NCI-H1694 treated with DMSO at 0.1 percent for 48 hours (cell line): ENCODE results near the gene ATXN3.
"Not testable (repeated sequence)": the region's sequence is repeated elsewhere in the genome, so short reads cannot be mapped to it uniquely, and the experiment has no call there.

ENCODE experiments used
- DNase-seq: peaks from one replicate; lab custom pipeline; 2025; lab: John Stamatoyannopoulos, UW

Gene ATXN3

DNA sequence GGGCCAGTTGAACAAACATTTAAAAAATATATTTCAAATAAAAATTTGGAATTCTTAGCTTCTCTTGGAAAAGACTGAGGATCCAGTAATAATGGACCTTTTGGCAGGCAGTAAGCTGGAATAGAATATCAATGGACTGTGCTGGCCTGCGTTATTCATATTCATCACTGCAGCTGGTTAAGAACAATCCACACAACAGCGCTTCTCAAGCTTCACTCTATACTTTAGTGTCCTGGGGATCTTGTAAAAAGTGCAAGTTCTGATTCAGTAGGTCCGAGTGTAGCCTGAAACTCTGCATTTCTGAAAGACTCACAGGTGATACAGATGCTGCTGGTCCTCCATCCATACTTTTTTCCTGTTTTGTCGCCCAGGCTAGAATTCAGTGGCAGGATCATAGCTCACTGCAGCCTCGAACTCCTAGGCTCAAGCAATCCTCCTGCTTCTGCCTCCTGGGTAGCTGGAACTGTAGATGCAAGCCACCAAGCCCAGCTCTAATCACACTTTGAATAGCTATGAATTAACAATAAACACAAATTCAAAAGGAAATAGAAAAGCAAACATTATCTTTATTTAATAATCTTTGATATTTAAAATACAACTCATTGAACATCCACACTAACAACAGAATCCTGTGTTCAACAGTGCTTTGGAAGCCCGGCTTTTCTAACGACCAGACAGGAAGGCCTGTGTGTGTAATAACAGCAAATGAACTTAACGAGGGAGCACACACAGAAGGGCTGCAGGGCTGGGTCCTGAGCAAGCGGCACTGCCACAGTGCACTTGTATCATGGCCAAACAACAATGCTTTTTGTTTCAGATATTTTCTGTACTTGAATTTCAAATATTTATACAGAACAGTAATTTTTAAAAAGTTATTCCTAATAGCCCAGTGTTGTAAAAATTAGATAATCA, 48.1 kb downstream of the ATXN3 start:
- no peak for DNase-seq

DNA sequence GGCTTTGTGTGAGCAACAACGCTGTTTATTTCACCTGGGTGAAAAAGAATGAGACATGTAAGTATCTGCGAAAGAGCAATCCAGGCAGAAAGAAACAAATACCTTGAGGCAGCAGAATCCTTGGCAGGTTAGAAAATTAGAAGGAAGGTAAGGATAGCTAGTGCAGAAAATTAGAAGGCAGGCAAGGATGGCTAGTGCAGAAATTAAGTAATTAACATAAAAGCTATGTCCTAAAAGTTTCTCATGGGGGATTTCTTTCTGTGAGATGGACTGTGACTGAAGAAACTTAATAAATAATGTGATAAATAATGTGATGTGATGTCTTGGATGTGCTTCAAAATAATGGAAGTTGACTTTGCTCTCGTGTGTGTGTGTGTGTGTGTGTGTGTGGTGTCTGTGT, 56.6 kb downstream of the ATXN3 start:
- no peak for DNase-seq

DNA sequence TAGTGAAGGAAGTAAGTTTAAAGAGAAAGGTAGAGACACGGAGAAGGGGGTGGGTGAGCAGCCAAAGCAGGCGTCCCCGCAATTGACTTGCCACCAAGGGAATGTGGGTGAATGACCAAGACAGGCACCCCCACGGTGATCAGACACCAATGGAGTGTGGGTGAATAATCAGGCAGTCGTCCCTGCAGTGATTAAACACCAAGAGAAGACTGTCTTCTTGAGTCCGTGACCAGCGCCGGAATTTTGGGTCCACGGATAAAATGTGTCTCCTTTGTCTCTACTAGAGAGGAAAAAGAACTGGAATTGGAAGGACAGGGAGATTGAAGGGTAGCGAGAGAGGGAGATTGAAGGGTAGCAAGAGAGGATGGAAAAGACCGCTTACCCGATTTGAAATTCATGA, 57.2 kb downstream of the ATXN3 start:
- not testable (repeated sequence) for DNase-seq

DNA sequence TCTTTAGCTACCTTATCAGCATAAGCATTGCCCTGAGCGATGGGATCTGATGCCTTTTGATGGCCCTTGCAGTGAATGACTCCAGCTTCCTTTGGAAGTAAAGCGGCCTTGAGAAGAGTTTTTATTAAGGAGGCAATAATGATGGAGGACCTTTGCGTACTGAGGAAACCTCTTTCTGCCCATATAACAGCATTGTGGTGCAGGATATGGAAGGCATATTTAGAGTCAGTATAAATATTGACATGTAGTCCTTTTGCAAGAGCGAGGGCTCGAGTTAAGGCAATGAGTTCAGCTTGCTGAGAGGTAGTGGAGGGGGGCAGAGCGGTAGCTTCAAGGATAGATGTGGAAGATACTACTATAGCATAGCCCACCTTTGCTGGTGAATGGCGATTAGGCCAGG, 60.5 kb downstream of the ATXN3 start:
- DNase-seq = not testable (repeated sequence)

DNA sequence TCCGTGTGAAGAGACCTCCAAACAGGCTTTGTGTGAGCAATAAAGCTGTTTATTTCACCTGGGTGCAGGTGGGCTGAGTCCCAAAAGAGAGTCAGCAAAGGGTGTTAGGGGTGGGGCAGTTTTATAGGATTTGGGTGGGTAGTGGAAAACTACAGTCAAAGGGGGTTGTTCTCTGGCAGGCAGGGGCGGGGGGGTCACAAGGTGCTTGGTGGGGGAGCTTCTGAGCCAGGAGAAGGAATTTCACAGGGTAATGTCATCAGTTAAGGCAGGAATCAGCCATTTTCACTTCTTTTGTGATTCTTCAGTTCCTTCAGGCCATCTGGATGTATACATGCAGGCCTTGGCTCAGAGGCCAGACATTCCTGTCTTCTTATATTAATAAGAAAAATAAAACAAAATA, 64.6 kb downstream of the ATXN3 start:
- DNase-seq = not testable (repeated sequence)

DNA sequence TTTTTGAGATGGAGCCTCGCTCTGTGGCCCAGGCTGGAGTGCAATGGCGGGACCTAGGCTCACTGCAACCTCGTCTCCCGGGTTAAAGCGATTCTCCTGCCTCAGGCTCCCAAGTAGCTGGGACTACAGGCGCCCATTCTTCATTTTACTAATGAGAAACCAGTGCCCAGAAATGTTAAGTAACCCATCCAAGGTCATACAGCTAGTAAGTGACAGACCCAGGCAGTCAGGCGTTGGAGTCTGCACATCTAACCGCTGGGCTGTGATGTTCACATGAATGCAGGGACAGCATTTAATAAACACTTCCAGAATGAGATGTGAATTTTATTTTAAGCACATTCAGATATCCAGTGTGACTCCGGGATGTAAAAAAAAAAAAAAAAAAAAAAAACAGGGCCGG, 65.2 kb downstream of the ATXN3 start:
- DNase-seq = no peak

DNA sequence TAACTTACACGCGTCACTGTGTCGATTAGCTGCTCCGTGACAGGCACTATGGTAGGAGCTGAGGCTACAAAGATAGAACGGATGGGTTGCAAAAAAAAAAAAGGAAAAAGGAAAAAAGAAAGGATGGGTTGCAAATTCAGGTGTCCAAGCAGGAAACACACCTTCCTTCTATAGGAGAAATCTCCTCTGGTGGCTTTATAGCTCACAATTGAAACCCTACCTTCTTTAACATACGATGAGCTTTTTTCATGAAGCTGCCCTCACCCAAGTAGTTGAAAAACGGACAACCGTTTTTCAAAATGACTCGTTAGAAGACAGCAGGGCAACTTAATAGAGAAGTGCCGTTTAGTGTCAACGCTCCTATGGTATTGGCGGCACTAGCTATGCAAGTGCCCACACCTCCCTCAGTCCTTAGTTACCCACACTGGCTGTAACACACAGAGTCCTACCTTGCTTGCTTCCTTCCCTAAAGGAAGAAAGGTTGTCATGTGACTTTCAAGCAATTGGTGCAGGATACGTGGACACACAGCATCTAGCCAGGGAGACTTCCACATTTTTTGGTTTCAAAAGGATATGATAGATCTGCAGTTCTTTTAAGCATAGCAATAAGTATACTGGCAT, 65.8 kb downstream of the ATXN3 start:
- DNase-seq = peak; percentile 44

DNA sequence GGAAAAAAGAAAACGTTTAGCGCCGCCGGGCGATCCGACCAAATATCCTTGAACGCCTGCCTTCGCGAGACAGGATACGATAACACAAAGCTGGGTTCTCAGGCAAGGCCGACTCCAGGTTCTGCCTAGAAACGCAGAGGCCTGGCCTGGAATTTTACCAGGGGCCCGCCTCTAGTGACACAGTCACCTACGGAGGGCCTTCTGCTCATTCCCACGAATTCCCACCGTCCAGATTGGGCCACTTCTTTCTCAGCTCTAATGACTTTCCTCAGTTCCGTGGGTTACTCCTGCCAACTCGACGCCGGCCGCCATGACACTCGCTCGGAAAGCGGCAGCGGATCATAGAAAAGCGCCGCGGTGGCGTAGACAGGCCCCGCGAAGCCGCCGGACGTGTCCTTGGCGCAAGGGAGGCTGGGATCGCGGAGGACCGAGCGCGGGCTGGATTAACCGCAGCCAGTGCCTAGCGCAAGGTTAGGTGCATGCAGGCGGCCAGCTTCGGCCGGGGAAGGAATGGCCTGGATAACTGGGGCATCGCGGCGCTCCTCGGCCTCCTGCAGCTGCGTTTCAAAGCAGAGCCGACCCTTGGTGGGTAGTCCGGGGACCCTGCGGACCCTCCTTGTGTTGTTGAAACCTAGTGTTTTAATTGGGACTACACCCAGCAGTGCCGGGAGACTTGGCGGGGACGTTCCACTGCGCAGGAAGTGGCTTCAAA, 66.5 kb downstream of the ATXN3 start, which contains the start of gene TRIP11:
TSS of gene TRIP11 (minus strand) at position 341 of the 712 bp plus-strand sequence. CDS start 374 bp downstream, outside the sequence.
- peak; percentile 95 for DNase-seq

DNA sequence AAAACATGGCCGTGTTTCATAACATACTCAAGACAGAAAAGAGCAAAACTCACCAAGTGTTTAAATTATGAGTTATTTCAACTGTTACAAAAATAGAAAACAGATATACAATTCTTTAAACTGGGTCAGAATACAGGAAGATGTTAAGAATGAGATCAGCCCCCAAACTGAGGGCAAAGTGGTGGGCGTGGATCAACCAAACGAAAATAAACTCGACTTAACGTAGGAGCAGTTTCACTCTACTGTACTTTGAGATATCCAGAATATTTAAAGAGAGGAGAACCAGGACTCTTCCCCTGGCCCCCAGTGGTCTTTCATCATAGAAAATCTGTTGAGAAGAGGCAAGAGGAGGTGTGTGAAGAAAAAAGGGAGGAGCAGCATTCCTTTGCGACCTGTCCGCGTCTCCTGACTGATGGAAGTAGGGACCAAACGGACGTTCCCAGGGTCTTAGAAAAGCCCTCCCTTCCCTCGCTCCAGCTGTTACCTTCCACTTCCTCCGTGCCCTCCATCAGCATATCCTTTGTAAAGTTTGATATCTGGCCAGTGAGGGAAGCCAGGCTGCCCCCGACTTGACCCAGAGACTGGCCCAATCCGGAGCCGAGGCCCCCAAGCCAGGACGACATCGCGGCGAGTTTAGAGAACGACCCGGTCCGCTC, 67.2 kb downstream of the ATXN3 start:
- peak; percentile 76 for DNase-seq

DNA sequence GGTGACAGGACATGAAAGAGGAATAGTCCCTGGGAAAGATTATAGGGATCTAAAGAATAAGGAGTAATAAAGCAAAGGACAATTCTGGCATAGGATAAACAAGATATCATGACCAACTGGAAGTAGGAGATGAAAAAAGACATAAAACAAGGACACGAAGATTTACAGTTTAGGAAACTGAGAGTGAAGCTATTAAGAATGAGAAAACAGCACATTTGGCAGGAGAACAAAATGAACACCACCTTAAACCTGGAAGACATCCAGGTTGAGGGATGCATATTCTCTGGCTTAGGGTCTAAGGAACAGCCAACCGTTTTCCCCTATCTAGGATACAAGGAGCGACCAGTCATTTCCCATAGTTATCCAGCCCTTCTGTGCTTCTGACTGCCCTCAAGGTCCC, 68.4 kb downstream of the ATXN3 start:
- no peak for DNase-seq

DNA sequence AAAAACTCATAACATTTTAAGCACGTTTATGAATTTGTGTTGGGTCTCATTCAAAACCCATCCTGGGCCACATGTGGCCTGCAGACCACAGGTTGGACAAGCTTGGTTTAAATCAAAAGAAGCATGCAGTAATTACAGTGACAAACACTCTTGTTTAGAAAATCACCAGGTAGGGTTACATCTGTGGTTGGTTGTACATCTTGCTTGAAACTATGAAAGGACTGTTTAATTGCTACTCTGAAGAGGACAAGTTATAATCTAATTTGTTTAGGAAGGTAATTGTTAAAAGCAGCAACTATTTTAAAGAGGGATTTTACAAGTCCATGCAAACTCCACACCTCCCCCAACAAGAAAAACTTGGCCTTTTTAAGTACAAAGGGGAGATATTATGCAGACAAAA, 70.5 kb downstream of the ATXN3 start:
- no peak for DNase-seq

DNA sequence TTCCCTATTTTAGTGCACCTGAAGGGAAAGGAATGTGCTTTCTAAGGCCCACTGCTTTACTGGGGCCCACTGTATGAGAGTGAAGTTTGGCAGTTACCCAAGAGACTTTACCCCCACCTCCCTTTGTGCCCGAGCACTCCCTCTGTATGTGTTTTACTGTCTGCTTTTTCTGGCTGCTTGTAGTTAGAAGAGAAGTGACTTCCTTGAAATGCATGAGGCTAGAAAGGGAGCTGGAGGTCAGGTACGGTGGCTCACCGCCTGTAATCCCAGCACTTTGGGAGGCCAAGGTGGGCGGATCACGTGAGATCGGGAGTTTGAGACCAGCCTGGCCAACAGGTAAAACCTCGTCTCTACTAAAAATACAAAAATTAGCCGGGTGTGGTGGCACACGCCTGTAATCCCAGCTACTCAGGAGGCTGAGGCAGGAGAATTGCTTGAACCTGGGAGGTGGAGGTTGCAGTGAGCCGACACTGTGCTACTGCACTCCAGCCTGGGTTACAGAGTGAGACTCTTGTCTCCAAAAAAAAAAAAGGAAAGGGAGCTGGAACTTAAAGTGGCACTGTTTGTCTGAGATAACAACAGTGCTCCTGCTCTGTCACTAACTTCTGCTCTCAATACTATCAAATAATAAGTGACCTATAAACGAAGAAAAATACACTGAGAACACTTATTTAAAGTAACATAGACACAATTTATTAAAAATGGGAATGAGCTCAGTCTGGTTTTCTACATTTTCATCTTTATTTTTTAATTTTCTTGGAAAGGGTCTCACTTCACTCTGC, 72.3 kb downstream of the ATXN3 start:
- DNase-seq = no peak

DNA sequence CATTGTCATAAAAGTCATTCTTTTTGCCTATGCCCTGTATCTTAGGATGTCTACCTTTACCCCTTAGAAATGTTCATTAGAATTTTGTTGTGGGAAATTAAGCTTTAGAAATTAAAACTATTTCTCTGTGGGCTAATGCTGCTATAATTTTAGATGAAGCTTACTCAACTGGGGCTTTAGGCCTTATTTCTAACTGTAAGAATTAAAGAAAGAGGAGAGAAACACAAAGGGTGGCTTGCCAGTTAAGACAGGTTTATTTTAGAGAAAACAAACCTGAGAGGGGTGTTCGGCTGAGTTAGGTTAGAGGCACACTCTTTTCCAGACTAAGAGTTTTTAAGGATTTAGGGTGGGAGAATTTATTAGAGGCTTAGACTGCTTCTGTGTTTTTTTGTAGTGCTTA, 72.9 kb downstream of the ATXN3 start:
- DNase-seq = no peak

DNA sequence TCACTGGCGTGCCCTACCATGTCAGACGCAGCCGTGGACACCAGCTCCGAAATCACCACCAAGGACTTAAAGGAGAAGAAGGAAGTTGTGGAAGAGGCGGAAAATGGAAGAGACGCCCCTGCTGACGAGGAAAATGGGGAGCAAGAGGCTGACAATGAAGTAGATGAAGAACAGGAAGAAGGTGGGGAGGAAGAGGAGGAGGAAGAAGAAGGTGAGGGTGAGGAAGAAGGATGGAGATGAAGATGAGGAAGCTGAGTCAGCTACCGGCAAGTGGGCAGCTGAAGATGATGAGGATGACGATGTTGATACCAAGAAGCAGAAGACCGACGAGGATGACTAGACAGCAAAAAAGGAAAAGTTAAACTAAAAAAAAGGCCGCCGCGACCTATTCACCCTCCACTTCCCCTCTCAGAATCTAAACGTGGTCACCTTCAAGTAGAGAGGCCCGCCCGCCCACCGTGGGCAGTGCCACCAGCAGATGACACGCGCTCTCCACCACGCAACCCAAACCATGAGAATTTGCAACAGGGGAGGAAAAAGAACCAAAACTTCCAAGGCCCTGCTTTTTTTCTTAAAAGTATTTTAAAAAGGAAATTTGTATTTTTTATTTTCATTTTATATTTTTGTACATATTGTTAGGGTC, 79.7 kb downstream of the ATXN3 start:
- no peak for DNase-seq

DNA sequence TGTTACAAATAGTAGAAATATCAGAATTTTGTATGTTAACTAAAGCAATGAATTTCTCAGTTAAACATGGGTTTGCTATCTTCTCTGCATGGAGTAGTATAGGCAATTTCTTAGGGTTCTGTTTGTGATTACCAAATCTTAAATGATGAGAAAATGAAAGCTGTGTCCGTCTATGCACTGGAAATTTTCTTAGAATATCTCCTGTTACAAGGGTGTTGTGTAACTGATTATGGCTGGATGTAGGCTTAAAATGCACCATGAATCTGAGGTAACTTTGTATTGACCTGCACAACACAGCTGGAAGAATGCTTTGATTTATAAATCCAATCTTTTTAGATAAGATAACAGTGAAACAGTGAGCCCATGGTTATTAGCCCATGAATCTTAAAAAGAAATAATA, 84.3 kb downstream of the ATXN3 start:
- DNase-seq = no peak

DNA sequence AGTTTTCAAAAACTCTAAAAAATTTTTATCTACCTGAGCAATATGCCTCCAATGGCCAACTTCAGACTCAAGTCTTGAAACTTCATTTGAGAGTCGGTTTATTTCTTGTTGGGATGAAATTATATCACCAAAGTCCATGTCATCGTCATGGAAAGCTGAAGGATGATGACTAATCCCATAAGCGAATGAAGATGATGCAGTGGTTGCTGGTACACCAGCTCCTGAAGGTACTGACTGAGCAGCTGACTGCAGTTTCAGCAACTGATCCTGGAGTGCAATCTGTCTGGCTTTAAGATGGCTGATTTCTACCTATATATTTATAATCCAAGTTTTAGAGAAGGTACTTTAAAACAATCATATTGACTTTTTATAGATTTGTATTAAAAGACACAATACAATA, 84.9 kb downstream of the ATXN3 start:
- no peak for DNase-seq

DNA sequence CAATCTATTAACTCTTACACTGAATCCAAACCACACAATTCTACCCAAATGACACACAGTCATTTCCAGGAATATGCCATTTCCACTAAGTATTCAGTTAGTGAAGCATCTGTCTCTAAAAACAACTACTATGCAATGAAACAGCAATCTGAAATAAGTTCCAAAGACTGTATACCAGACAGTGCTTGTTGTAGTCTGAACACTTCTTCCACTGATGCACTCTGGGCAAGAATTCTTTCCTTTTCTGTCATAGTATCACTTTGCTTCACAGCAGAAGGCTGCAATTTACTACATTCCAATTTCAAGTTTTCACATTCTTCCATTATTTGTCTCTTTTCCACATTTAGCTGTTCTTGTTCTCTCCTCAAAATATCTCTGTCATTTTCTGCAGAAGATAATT, 92.3 kb downstream of the ATXN3 start:
- DNase-seq = no peak

DNA sequence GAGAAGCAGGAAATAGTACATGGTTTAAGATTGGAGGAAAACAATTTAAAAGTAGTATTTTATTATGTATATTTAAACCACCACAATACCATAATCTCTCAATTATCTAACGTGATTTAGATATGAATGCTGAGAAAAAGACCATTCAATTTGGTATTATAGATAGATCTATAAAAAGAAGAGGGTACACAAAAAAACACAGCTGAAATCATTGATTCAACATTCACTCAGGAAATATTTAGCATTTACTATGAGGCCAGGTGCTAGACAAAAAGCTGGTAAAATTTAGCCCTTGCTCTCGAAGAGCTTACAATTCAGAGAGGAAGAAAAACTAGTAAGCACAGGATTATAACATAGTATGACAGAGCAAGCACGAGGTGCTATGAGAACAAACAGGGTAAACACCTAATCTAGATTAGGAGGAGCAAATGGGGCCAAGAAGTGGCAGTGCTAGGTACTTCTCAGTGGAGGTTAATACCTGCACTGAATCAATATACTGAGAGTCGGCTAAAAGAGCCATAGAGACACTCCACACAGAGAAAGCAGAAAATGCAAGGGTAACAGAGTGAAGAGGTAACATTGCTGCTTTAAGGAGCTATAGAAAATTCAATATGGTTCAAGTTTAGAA, 94.1 kb downstream of the ATXN3 start:
- no peak for DNase-seq

DNA sequence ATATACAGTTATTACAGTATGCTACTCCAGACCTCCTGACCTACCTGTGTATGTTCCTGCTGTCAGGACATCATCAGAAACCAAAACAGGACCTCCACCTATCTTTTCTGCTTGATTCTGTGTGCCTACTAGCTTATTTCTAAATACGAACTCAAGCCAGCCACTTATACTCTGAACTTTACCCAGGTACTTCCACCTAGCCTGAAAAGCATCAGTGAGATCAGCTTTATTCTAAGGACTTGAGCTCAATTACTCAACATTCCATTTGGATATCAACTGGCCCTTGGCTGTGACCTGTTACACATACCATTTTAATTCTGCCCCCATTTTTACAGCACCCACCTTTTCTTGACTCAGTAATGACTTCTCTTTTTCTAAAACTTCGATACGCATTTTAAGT, 95.7 kb downstream of the ATXN3 start:
- no peak for DNase-seq

DNA sequence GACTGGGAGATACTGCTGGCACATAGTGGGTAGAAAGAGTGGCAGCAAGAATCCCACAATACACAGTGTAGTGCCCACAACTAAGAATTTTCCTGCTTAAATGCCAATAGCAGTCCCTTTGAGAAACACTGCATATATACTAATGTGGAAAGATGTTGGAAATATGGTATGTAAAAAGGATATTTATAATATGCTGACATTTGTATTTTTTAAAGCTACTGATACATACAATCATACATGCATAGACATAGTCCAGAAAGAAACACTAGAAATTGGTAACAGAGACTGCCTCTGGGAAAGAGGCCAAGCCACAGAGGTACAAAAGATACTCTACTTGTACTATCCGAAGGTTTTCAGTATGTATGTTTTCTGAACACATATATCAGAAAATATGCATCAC, 96.8 kb downstream of the ATXN3 start:
- DNase-seq = no peak
